Endothelial cell of umbilical vein (primary cell): Measurements from ENCODE around the gene POFUT2.

Experiments used
- CTCF ChIP-seq, 2 donors: IDR thresholded peaks; 1 replicate in 1 of 2; 2 replicates in 1 of 2; pipeline ENCODE4 v1.5.1; 2011; ENCODE audit warnings: low read length in 2 of 2, mild to moderate bottlenecking in 2 of 2, moderate library complexity in 2 of 2, control low read depth in 1 of 2, inconsistent platforms in 1 of 2, low read depth in 1 of 2; ENCODE audit not compliant: insufficient read depth in 1 of 2; ENCODE audit errors: extremely low read depth in 1 of 2
- EZH2 ChIP-seq: IDR thresholded peaks from 2 replicates; pipeline ENCODE4 v1.6.1; 2012; ENCODE audit warnings: borderline replicate concordance, low read depth, mild to moderate bottlenecking, moderate library complexity, low read length, inconsistent platforms; ENCODE audit not compliant: severe bottlenecking
- MYC ChIP-seq: IDR thresholded peaks from one replicate; pipeline ENCODE4 v1.6.1; 2011; ENCODE audit warnings: mild to moderate bottlenecking, low read depth, low read length
- POLR2A ChIP-seq: IDR thresholded peaks from 2 replicates; pipeline ENCODE4 v1.6.1; 2012; ENCODE audit warnings: low read depth, mild to moderate bottlenecking, control low read depth, low read length
- POLR2AphosphoS5 ChIP-seq: IDR thresholded peaks from 2 replicates; pipeline ENCODE4 v1.6.1; 2012; ENCODE audit warnings: low read depth, mild to moderate bottlenecking, control low read depth, low read length, moderate library complexity; ENCODE audit not compliant: insufficient read depth

- no peak for TF ChIP-seq CTCF (IDR thresholded peaks at IDR 0.05; ENCODE audit: extremely low read depth in 1 of 2, insufficient read depth in 1 of 2, low read depth in 1 of 2, low read length in 2 of 2)
- TF ChIP-seq MYC = no peak
- no peak for TF ChIP-seq EZH2
- TF ChIP-seq POLR2A = no peak
- TF ChIP-seq POLR2AphosphoS5 = no peak
These were observed 17.8 kb downstream of the POFUT2 start for GRCh38 chr21:45269861-45270260.
